HG02885 (cell line): ENCODE results near the gene PPFIA4.

Experiments used
- ATAC-seq: cut with Tn5 transposase; IDR thresholded peaks from one replicate; pipeline ENCODE4 v1.9.1; 2021; ENCODE audit warnings: mild to moderate bottlenecking; ENCODE audit not compliant: unreplicated experiment, poor library complexity

The PPFIA4 gene

DNA sequence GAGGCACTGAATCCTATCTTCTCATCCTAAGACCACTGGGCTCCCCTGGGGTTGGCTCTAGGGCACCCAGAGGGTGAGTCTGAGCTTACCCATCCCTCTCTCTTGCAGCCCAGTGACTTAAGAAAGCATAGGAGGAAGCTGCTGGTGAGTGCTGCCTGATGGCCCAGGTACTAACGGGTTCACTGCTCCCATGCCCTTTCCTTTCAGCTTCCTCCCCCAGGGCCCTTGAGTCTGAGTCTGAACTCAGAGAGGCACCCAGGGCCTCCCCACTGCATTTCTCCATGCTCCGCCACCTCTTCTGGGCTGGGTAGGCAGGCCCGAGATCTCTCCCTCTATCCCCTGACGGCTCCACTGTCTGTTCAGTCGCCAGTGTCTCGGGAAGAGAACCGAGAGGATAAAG is 29.7 kb downstream of the PPFIA4 start:
- ATAC-seq = no peak

DNA sequence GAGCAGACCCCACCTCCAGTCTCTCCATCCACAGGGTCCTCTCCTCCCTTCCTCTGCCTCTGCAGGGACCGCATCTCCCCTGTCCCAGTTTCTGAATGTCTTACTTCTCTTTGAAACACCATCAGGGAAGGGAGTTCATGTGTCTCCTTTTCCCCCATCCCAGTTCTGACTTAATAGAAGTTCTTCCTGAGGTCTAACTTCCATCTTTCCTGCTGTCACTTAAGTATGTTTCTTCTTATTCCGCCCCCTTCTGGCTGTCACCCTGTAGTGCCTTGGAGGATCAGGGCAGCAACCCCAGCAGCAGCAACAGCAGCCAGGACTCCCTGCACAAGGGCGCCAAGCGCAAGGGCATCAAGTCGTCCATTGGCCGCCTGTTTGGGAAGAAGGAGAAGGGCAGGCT is 30.2 kb downstream of the PPFIA4 start:
- ATAC-seq = no peak

- ATAC-seq = no peak
Measured at GRCh38 chr1:203057911-203058675, 31.8 kb downstream of the PPFIA4 start.

DNA sequence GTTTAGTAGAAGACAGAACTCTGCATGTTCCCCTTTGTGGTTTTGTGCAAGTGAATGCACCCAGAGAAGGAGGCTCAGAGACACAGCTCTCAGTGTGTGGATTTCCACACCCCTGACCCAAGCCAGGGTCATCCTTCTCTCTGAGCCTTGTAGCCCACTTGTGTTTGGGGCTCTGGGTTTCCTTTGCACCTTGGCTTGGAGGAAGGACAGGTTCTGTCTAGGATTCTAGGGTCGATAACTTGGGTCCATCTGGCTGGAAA is 32.3 kb downstream of the PPFIA4 start:
- ATAC-seq = no peak

DNA sequence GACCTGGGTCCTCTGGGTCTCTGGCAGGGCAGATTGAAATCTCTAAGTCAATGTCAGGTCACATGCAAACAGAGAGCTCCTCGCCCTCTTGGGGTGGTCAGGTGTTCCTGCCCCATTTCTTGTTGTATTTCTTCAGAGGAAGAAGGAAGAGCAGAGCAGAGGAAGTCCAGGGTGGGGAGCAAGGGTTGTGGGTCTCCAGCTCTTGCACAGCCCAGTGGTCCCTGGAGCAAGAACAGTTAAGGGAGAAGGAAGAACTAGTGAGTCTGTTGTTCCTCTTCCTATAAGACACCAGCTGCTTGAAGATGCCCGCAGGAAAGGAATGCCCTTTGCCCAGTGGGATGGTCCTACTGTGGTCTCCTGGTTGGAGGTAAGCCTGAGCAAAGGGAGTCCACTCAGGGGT is 33.2 kb downstream of the PPFIA4 start:
- no peak for ATAC-seq

- no peak for ATAC-seq
Measured at GRCh38 chr1:203060115-203060514, 33.8 kb downstream of the PPFIA4 start.

GRCh38 chr1:203063287-203063686 is 37.0 kb downstream of the PPFIA4 start:
- ATAC-seq = no peak

GRCh38 chr1:203065191-203065590 is 38.9 kb downstream of the PPFIA4 start:
- ATAC-seq = no peak

GRCh38 chr1:203065986-203066385 is 39.7 kb downstream of the PPFIA4 start:
- no peak for ATAC-seq

- no peak for ATAC-seq
Measured at GRCh38 chr1:203066965-203067364, 40.7 kb downstream of the PPFIA4 start.

DNA sequence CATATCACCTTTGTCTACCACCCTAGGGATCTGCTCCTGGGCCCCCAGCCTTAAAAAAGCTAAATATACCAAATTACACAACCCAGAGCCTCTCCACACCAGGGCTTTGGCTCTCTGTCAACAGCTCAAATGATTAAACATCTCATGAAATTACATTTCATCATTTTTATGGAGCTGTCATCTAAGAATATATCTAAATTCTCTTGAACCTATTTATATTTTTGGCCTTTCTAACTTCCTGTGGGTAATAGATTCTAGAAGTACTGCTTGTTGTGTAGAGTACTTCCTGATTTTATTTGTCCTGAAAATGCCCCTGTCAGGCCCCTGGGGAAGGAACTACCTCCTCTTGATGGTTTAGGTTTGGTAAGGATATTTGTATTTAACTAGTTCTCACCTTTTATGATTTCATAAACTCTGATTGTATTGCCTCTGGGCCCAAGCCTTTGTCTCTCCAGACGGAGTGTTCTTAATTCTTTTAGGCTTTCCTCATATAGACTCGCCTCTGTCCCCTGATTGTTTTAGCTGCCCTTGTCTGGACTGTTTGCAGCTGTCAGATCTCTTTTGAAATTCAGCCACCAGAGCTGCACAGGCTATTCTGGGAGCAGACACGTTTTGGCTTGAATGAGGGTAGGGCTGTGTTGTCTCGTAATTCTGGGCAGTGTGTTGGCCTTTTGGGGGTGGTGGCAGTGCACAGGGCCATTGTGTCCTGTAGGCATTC is 42.9 kb downstream of the PPFIA4 start:
- ATAC-seq = no peak

GRCh38 chr1:203072002-203072602 is 45.8 kb downstream of the PPFIA4 start:
- no peak for ATAC-seq

GRCh38 chr1:203072911-203073310 is 46.6 kb downstream of the PPFIA4 start:
- ATAC-seq = no peak

- ATAC-seq = no peak
Measured at GRCh38 chr1:203073469-203073868, 47.2 kb downstream of the PPFIA4 start.

DNA sequence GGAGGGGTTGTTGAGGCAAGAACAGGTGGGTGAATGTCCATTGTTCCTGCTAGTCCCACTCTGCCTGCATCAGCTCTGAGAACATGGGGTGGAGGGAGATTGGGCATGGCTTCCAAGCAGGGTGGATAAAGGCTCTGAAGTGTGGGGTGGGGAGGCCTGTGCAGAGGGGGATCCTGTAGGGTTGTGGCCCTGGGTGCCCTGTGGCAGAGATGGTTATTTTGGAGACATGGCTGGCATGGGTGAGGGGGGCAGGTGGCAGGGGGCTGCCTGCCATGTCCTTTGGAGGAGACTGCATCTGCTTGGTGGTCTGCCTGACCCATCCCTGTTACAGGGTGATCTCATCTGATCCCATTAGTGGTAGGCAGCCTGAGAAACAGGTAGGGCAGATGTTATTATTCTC is 48.3 kb downstream of the PPFIA4 start:
- no peak for ATAC-seq

DNA sequence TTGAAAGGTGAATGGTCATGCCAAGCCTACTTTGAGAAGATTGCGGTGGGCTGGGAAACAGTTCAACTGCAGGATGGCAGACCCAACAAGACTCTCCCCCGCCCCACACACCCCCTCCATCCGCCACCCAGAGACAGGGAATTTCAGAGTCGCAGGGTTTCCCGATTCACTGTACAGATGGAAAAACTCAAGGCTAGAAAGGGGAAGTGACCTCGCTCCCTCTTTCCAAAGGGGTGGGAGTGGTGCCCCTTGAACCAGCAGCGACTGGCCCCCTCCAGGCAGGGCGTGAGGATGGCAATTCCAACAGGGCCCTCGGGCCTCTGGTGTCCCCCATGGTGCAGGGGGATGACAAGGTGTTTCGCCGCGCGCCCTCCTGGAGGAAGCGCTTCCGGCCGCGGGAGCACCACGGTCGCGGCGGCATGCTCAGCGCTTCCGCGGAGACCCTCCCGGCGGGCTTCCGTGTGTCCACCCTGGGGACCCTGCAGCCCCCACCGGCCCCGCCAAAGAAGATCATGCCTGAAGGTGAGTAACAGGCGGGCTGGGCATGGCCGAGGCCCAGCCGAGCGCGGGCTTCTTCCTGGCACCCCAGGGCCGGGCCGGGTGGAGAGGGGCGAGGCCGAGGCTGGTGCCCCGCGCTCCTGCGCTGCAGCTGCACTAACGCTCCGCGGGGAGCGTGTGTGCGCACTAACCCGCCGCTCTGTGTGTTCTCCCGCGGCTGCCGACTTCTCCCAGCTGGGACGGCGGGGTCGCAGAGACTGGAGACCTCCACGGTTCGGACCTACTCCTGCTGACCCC is 49.1 kb downstream of the PPFIA4 start:
- ATAC-seq = no peak

GRCh38 chr1:203076031-203076511 is 49.8 kb downstream of the PPFIA4 start:
- ATAC-seq = no peak

GRCh38 chr1:203077367-203077766 is 51.1 kb downstream of the PPFIA4 start:
- no peak for ATAC-seq

DNA sequence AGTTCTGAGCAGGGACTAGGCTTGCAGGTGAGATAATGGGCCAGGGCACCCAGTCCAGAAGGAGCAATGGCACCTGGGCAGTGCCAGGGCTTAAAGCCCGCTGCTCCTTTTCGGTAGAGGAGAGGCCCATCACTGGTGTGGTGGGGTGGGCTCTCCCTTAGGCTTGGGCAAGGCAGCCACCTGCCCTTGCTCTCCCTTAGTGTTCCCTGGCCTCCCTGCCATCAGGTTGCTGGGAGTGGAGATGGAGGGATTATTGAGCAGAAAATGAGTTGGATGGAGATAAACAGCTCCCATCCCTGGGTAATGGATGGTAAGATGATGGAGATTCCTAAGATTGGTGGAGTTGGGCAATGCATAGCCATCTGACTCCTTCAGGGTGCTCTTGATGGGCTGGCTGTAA is 51.7 kb downstream of the PPFIA4 start:
- no peak for ATAC-seq

DNA sequence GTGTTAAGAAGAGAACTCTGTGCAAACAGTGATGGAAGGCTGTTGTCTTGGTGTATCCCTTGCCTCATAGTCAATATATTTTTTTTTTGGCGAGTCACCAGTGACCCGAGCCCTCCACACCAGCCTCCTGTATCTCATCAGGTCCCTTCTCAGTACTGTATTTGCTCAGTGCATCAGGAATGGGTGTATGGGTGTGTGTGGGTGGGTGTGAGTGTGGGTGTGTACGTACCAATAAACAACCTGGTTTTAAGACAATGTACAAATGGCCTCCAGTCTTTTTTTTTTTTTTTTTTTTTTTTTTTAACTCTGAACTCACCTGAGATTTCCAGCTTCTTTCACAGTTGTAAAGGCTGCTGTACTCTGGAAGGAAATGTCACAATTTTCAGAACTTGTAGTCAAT is 52.2 kb downstream of the PPFIA4 start:
- ATAC-seq = no peak

- no peak for ATAC-seq
Measured at GRCh38 chr1:203080456-203080855, 54.2 kb downstream of the PPFIA4 start.
